Erythroblast (primary cell): ENCODE results near the gene OXA1L.

ENCODE experiments used
- GATA1 ChIP-seq: IDR thresholded peaks from 2 replicates; pipeline ENCODE4 v1.6.1; 2011; ENCODE audit warnings: low read depth, mild to moderate bottlenecking, control low read depth, low read length, moderate library complexity
- POLR2A ChIP-seq: IDR thresholded peaks from 2 replicates; pipeline ENCODE4 v1.6.1; 2011; ENCODE audit warnings: mild to moderate bottlenecking, low read length

- TF ChIP-seq POLR2A, result no peak
- no peak for TF ChIP-seq GATA1
Measured at GRCh38 chr14:22811722-22812121, 45.2 kb downstream of the OXA1L start.
